Measurements from ENCODE around the gene LAMA4.

The LAMA4 gene

GRCh38 chr6:112279031-112279935 lies 24.9 kb upstream of the LAMA4 start:
- DNase-seq (ENCODE audit: low read depth in 3 of 3): no peak

GRCh38 chr6:112275365-112275764 lies 21.0 kb upstream of the LAMA4 start:
- no peak for DNase-seq (ENCODE audit: low read depth in 3 of 3)

- DNase-seq (ENCODE audit: low read depth in 3 of 3): no peak
Observed at GRCh38 chr6:112274774-112275173, 20.4 kb upstream of the LAMA4 start.

GRCh38 chr6:112272799-112273198 lies 18.4 kb upstream of the LAMA4 start:
- DNase-seq (ENCODE audit: low read depth in 3 of 3): no peak

GRCh38 chr6:112270756-112271155 lies 16.4 kb upstream of the LAMA4 start:
- DNase-seq (ENCODE audit: low read depth in 3 of 3): no peak

- no peak for DNase-seq (ENCODE audit: low read depth in 3 of 3)
Observed at GRCh38 chr6:112269979-112270566, 15.7 kb upstream of the LAMA4 start.

- no peak for DNase-seq (ENCODE audit: low read depth in 3 of 3)
Observed at GRCh38 chr6:112269114-112269513, 14.7 kb upstream of the LAMA4 start.

- DNase-seq (ENCODE audit: low read depth in 3 of 3): no peak
Observed at GRCh38 chr6:112268654-112269053, 14.3 kb upstream of the LAMA4 start.

GRCh38 chr6:112268019-112268418 lies 13.7 kb upstream of the LAMA4 start:
- DNase-seq (ENCODE audit: low read depth in 3 of 3): no peak

GRCh38 chr6:112266331-112266730 lies 12.0 kb upstream of the LAMA4 start:
- no peak for DNase-seq (ENCODE audit: low read depth in 3 of 3)

- no peak for DNase-seq (ENCODE audit: low read depth in 3 of 3)
Observed at GRCh38 chr6:112259337-112259675, 4.9 kb upstream of the LAMA4 start.

- no peak for DNase-seq (ENCODE audit: low read depth in 3 of 3)
Observed at GRCh38 chr6:112258642-112259336, 4.4 kb upstream of the LAMA4 start.

- DNase-seq (ENCODE audit: low read depth in 3 of 3): no peak
Observed at GRCh38 chr6:112257178-112257855, 3.0 kb upstream of the LAMA4 start.

- DNase-seq (ENCODE audit: low read depth in 3 of 3): no peak
Observed at GRCh38 chr6:112254921-112255320, 554 bp upstream of the LAMA4 start.

GRCh38 chr6:112253498-112253840 lies 898 bp downstream of the LAMA4 start:
- no peak for DNase-seq (ENCODE audit: low read depth in 3 of 3)

- DNase-seq (ENCODE audit: low read depth in 3 of 3): no peak
Observed at GRCh38 chr6:112252571-112253497, 1.5 kb downstream of the LAMA4 start.

- no peak for DNase-seq (ENCODE audit: low read depth in 3 of 3)
Observed at GRCh38 chr6:112251171-112251875, 3.0 kb downstream of the LAMA4 start.

GRCh38 chr6:112249489-112249888 lies 4.9 kb downstream of the LAMA4 start:
- DNase-seq (ENCODE audit: low read depth in 3 of 3): no peak

- DNase-seq (ENCODE audit: low read depth in 3 of 3): no peak
Observed at GRCh38 chr6:112247275-112247674, 7.1 kb downstream of the LAMA4 start.

- DNase-seq (ENCODE audit: low read depth in 3 of 3): no peak
Observed at GRCh38 chr6:112245511-112246203, 8.7 kb downstream of the LAMA4 start.
